Measurements from ENCODE around the gene HPS3.

HPS3 gene

DNA sequence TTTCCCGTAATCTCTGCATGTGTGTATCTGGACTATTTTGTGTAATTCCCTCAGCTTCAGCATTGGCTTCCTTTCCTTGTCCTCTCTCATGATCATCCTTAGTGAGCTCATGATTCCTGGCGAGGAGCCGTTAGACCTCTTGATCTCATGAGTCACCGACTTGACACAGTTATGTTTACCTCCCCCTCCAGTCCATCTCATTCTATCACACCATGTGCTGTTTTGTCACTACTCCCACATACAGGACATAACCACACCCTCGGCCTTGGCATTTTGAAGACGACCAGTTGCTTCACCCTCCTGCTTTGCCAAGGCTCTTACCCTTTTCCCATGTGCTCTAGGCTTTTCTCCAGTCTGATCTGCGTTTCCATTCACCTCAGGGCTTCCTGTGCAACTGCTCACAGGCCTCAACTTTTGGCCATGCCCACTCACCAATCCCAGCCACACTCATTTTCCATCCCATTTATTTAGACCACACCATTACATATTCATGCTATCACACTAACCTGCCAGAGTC, 50.7 kb downstream of the HPS3 start (continued):
- TF ChIP-seq, protein P1, sequence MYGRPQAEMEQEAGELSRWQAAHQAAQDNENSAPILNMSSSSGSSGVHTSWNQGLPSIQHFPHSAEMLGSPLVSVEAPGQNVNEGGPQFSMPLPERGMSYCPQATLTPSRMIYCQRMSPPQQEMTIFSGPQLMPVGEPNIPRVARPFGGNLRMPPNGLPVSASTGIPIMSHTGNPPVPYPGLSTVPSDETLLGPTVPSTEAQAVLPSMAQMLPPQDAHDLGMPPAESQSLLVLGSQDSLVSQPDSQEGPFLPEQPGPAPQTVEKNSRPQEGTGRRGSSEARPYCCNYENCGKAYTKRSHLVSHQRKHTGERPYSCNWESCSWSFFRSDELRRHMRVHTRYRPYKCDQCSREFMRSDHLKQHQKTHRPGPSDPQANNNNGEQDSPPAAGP (tag by site-specific recombination; IDR thresholded peaks at IDR 0.05), result 0 out of 2 replicates have a peak, but pooled peaks have one; percentile 21
- peak; percentile 73 for TF ChIP-seq ZNF600 (tag by site-specific recombination; IDR thresholded peaks at IDR 0.05)
- TF ChIP-seq ZNF398 (tag by site-specific recombination; IDR thresholded peaks at IDR 0.05), result peak; percentile 74
- TF ChIP-seq MZF1 (tag by site-specific recombination; IDR thresholded peaks at IDR 0.05; ENCODE audit: borderline replicate concordance), result no peak
- TF ChIP-seq ZNF776 (tag by site-specific recombination; IDR thresholded peaks at IDR 0.05; ENCODE audit: borderline replicate concordance), result no peak
- TF ChIP-seq ZNF629 (tag by site-specific recombination; IDR thresholded peaks at IDR 0.05), result peak; percentile 81
- TF ChIP-seq ZNF555 (tag by site-specific recombination; conservative IDR thresholded peaks at IDR 0.05), result no peak; the same call in 1 of the 2 replicates

GRCh38 chr3:149181182-149181581, 51.7 kb downstream of the HPS3 start:
- Histone ChIP-seq H3K4me3 (ENCODE audit: low read depth, low read length) (no peak overlapping the region), H3K9me3 (ENCODE audit: control insufficient read depth, insufficient read depth, low read depth, low read length) (no peaks in the 10 kb centered on the region), H3K27ac (ENCODE audit: extremely low read depth, low read depth, low read length) (no peak overlapping the region), H3K4me1 (ENCODE audit: control insufficient read depth, insufficient read depth, low read length) (no peaks in the 10 kb centered on the region), H3K36me3 (ENCODE audit: control insufficient read depth in 2 of 2, insufficient read depth in 1 of 2, low read length in 2 of 2) (no peaks in the 10 kb centered on the region)
- TF ChIP-seq ZNF140 (tag by site-specific recombination; IDR thresholded peaks at IDR 0.05), result no peak
- no peak for TF ChIP-seq ZNF138 (tag by site-specific recombination; IDR thresholded peaks at IDR 0.05; ENCODE audit: borderline replicate concordance)
- TF ChIP-seq ZNF549 (tag by site-specific recombination; IDR thresholded peaks at IDR 0.05), result no peak
- no peak for TF ChIP-seq ZNF169 (tag by site-specific recombination; IDR thresholded peaks at IDR 0.05)
- TF ChIP-seq ZNF394 (tag by site-specific recombination; IDR thresholded peaks at IDR 0.05; ENCODE audit: borderline replicate concordance), result no peak
- no peak for TF ChIP-seq ZNF548 (tag by site-specific recombination; IDR thresholded peaks at IDR 0.05)
- TF ChIP-seq, protein P2, sequence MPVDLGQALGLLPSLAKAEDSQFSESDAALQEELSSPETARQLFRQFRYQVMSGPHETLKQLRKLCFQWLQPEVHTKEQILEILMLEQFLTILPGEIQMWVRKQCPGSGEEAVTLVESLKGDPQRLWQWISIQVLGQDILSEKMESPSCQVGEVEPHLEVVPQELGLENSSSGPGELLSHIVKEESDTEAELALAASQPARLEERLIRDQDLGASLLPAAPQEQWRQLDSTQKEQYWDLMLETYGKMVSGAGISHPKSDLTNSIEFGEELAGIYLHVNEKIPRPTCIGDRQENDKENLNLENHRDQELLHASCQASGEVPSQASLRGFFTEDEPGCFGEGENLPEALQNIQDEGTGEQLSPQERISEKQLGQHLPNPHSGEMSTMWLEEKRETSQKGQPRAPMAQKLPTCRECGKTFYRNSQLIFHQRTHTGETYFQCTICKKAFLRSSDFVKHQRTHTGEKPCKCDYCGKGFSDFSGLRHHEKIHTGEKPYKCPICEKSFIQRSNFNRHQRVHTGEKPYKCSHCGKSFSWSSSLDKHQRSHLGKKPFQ (tag by site-specific recombination; IDR thresholded peaks at IDR 0.05), result no peak
- TF ChIP-seq ZFP41 (tag by site-specific recombination; IDR thresholded peaks at IDR 0.05; ENCODE audit: borderline replicate concordance), result no peak
- TF ChIP-seq ZNF211 (tag by site-specific recombination; IDR thresholded peaks at IDR 0.05; ENCODE audit: low read depth), result no peak
- TF ChIP-seq ZBTB10 (tag by site-specific recombination; IDR thresholded peaks at IDR 0.05), result no peak
- CTCF ChIA-PET, result no interaction called here
- POLR2A ChIA-PET, result no interaction called here
